ENCODE data around the gene PDS5B.

PDS5B gene

DNA sequence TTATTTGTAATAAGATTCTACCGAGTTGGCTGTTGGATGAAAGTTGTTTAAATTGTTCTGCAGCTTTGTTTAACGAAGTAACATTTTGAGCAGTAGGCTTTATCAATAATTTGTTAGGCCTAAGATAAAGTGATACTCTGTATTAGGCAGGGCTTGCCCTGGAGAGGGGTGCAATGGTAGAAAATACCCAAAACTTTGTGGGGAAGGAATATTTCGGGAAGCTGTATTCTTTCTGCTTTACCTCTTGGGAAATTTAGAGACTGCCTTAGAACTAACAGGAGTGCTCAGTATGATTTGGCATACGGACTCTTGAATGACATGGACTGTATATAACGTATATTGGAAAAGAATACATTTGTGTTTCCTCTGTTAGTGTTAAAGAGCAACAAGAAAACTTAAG, 2.5 kb downstream of the PDS5B start:
- no peak for DNase-seq (ENCODE audit: low read depth)

GRCh38 chr13:32589471-32589870, 3.2 kb downstream of the PDS5B start:
- no peak for DNase-seq (ENCODE audit: low read depth)

DNA sequence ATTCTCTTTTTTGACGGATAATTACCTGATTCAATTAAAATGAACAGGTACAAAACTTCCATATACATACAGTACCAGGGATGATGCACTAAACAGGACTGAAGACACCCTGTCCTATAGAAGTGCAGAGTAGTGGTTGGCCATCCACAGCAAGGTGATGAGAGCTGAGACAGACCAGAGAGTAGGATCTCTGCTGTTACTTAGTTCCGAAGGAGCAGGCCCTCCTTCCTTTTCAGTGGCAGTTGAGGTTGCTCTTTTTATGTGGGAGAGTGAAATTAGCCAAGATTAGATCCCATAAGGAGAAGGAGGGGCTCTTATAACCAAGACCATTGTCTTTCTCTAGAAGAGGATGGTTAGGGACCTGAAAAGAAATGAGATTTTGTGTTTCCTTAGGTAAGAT, 4.0 kb downstream of the PDS5B start:
- DNase-seq (ENCODE audit: low read depth) = no peak

GRCh38 chr13:32592082-32592481, 5.8 kb downstream of the PDS5B start:
- DNase-seq (ENCODE audit: low read depth) = no peak

GRCh38 chr13:32594157-32594738, 8.0 kb downstream of the PDS5B start:
- no peak for DNase-seq (ENCODE audit: low read depth)

- no peak for DNase-seq (ENCODE audit: low read depth)
Observed at GRCh38 chr13:32595306-32595705, 9.1 kb downstream of the PDS5B start.

GRCh38 chr13:32600890-32601289, 14.6 kb downstream of the PDS5B start:
- no peak for DNase-seq (ENCODE audit: low read depth)

GRCh38 chr13:32609428-32609827, 23.2 kb downstream of the PDS5B start:
- DNase-seq (ENCODE audit: low read depth) = no peak

DNA sequence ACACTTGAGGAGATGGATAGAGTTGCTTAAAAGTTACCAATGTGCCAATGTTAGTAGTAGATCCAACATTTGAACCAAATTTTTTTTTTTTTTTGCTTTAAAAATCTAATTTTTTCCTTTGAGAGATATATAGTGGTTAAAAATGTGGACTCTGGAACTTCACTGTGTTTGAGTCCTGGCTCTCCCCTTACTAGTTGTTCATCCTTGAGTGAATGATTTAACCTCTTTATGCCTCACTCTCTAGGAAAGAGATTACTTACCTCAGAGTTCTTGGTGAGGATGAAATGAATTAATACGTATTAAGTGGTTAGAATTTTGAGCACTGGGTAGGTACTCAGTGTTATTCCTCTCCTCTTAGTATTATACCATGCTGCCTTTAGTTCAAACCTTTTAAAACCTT, 24.3 kb downstream of the PDS5B start:
- DNase-seq (ENCODE audit: low read depth) = no peak

DNA sequence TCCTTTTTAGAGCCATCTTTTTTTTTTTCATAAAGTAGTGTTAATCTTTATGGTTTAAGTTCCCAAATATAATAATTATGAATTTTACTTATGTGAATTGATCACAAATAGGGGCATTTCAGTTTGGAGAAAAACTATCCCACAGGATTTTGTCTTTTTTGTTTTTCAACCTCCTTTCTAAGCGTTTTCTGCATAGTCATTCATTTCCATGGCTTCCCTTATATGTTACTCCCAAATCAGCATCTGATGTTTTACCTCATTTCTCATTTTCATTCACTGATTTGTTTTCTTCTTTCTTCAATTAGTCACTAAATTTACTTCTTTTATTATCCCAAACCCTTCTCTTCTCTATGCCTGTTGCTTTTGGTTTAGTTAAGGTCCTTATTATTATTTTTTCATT, 24.7 kb downstream of the PDS5B start:
- no peak for DNase-seq (ENCODE audit: low read depth)

GRCh38 chr13:32616883-32617511, 30.7 kb downstream of the PDS5B start:
- no peak for DNase-seq (ENCODE audit: low read depth)

GRCh38 chr13:32622827-32623226, 36.6 kb downstream of the PDS5B start:
- no peak for DNase-seq (ENCODE audit: low read depth)

DNA sequence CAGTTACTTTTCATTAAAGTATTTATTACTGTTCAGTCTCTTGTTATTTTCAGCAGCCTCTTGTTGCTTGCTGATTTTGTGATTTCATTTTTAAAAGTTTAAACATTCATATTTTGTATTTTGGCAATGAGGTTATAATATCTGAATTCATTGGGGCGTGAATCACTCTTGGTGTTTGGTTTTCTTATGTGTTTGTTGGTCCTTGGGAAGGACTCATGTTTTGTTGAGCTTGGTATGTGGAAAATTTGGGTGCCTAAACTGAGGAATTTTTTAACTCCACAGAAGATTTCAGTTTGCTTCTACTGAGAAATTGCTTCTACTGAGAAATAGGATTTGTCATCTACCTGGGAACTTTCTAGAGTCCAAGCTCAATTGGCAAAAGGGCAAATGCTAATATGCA, 38.2 kb downstream of the PDS5B start:
- DNase-seq (ENCODE audit: low read depth) = peak; percentile 8

- no peak for DNase-seq (ENCODE audit: low read depth)
Observed at GRCh38 chr13:32627793-32628192, 41.5 kb downstream of the PDS5B start.

DNA sequence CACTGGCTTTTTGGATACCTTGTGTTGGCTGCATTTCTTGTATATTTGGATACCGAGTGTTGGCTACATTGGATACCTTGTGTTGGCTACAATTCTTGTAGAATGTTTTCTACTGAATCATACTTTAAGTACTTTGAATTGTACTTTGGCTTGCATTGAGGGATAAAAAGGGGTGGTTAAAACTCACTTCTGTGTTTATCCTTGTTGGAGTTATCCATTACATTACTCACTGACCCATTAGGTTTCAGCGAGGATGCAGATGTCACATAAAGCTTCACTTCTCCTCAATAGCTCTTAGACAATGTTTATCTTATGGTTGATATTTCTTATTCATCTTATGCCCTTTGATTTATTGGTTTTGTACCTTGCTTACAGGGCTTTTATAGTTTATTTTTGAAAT, 43.1 kb downstream of the PDS5B start:
- DNase-seq (ENCODE audit: low read depth) = no peak

DNA sequence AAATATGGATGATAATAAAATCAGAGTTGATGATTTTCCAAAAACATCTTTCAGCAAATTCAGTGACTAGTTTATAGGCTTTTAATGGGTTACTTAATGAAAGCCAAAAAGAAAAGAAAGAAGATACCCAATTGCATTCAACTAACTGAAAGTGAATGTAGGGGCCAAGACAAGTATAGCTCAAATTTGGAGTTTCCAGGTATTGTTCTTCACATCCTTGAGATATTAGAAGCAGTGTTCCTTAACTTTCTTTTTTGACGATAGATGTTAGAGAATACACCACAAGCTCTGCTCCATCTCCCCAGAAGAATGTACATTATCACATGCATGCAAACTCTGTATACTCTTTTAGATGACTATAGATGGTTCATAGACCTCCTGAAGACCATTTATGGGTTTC, 43.6 kb downstream of the PDS5B start:
- no peak for DNase-seq (ENCODE audit: low read depth)

DNA sequence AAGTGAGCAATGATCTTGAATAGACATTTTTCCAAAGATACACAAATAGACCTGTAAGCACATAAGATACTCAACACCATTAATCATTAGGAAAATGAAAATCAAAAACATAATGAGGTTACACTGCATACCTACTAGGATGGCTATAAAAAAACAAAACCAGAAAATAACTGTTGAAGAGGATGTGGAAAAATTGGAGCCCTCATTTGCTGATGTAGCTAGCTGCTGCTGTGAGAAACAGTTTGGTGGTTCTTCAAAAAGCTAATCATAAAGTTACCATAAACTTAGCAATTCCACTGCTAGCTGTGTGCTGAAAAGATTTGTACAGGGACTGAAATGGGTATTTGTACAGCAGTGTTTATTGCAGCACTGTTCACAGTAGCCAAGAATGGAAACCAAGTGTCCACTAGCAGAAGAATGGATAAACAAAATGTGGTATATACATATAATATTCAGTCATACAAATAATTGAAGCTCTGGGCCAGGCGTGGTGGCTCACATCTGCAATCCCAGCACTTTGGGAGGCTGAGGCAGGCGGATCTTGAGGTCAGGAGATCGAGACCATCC, 46.2 kb downstream of the PDS5B start:
- DNase-seq (ENCODE audit: low read depth) = no peak

GRCh38 chr13:32636711-32637110, 50.5 kb downstream of the PDS5B start:
- DNase-seq (ENCODE audit: low read depth) = no peak

DNA sequence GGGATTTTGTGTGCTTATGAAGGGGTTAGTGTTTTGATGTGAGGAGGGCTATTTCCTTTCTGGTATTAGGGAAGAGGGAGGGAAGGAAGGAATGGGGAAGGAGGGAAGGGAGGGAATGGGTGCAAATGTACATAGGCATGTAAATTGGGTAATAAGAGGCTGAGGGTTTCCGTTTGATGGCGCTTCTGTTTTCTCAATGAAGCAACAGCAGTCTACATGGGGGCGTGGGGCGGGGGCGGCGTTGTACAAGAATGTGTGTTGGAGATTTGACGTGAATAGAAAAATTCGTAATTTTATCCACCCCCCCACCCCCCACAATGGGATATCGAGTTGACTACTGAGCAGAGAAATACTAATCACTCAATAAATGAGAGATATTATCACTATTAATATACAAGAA, 52.5 kb downstream of the PDS5B start:
- DNase-seq (ENCODE audit: low read depth) = no peak

- peak; percentile 67 for DNase-seq (ENCODE audit: low read depth)
Observed at GRCh38 chr13:32639502-32640105, 53.4 kb downstream of the PDS5B start.

DNA sequence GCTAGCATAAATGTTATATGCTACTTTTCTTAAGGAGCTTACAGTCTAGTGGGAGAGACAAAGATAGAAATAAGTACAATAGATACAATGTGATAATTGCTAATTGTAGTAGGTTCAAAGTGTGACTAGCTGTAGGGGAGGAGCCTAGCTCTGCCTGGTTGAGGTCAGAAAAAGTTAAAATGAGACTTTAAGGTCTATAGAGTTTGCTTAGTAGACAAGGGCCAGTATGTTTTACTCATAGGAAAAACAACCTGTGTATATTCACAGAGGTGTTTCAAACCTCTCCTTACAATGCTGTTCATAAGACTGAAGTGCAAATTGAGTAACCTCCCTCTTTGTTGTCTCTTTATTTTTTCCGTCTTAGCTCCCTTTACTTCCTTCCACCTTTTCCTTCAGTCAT, 56.1 kb downstream of the PDS5B start:
- DNase-seq (ENCODE audit: low read depth) = no peak

GRCh38 chr13:32642858-32643257, 56.6 kb downstream of the PDS5B start:
- DNase-seq (ENCODE audit: low read depth) = no peak

GRCh38 chr13:32645854-32646253, 59.6 kb downstream of the PDS5B start:
- DNase-seq (ENCODE audit: low read depth) = no peak

GRCh38 chr13:32647926-32648325, 61.7 kb downstream of the PDS5B start:
- DNase-seq (ENCODE audit: low read depth) = no peak

Data from fibroblast of gingiva (primary cell).